ENCODE data around the gene IFITM1. TPM values are rescaled to one million over a fixed set of nuclear protein-coding genes. Genes with fewer than 3 reads are reported as not detected.
"Not testable (repeated sequence)": the region's sequence is repeated elsewhere in the genome, so short reads cannot be mapped to it uniquely, and the experiment has no call there.

The IFITM1 gene
- total RNA-seq, 1 donor from 2014 or later: 2.3 TPM

DNA sequence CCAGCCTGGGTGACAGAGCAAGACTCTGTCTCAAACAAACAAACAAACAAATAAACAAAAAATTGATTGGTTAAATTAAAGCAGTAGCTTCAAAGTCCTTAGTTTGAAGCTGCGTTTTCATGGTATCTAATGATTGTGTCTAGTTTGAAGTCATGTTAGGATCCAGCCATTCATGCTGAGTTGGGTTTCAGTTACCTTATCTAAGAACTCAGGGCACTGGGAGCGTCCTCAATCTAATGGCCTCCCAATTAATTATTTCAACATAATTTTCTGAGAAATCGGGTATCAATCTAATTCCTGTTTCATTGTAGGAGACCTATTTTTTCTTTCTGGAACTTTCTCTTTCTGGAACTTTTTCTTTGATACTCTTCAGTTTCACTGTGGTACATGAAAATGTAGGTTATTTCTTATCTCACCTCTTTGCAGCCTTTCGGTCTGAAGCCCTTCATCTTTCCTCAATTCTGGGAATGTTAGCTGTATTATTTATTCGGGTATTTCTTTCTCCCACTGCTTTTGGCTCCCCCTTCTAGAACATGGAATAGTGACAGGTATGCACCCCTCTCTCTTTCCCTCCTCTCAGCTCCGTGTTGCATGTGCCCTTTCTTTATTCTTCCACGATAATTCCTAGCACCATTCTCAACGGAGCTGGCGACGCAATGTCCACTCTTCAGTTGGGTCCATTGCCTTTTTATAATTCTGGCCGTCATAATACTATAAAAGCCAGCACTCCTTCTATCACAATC is 31.2 kb downstream of the IFITM1 start:
- TF ChIP-seq, protein P1, sequence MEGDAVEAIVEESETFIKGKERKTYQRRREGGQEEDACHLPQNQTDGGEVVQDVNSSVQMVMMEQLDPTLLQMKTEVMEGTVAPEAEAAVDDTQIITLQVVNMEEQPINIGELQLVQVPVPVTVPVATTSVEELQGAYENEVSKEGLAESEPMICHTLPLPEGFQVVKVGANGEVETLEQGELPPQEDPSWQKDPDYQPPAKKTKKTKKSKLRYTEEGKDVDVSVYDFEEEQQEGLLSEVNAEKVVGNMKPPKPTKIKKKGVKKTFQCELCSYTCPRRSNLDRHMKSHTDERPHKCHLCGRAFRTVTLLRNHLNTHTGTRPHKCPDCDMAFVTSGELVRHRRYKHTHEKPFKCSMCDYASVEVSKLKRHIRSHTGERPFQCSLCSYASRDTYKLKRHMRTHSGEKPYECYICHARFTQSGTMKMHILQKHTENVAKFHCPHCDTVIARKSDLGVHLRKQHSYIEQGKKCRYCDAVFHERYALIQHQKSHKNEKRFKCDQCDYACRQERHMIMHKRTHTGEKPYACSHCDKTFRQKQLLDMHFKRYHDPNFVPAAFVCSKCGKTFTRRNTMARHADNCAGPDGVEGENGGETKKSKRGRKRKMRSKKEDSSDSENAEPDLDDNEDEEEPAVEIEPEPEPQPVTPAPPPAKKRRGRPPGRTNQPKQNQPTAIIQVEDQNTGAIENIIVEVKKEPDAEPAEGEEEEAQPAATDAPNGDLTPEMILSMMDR (IDR thresholded peaks at IDR 0.05; ENCODE audit: unreplicated experiment): no peak
- Mint-ChIP-seq H3K4me1 (ENCODE audit: low read depth) (peaks cover 2% of the 10 kb centered on the region), H3K27ac (no peak overlapping the region), H3K4me3 (ENCODE audit: low read depth) (no peak overlapping the region), H3K27me3 (peaks cover 6% of the 10 kb centered on the region), H3K9me3 (ENCODE audit: low read depth) (no peaks in the 10 kb centered on the region), H3K36me3 (ENCODE audit: insufficient read depth) (no peaks in the 10 kb centered on the region)
- DNase-seq (ENCODE audit: low spot score, unreplicated experiment): no peak

DNA sequence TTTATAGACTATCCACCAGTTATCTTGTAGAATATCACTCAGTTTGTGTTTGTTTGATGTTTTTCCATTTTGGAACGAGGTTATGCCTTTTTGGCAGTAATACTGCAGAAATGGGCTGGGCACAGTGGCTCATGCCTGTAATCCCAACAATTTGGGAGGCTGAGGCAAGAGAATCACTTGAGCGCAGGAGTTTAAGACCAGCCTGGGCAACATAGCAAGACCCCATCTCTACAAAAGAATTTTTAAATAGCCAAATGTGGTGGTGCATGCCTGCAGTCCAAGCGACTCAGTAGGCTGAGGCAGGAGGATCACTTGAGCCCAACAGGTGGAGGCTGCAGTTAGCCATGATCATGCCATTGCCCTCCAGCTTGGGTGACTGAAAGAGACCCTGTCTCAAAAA is 32.7 kb downstream of the IFITM1 start:
- Mint-ChIP-seq H3K9me3 (ENCODE audit: low read depth) (no peaks in the 10 kb centered on the region), H3K4me3 (ENCODE audit: low read depth) (no peak overlapping the region), H3K27ac (peak overlapping the region; percentile 52), H3K4me1 (ENCODE audit: low read depth) (peaks cover 12% of the 10 kb centered on the region), H3K36me3 (ENCODE audit: insufficient read depth) (no peaks in the 10 kb centered on the region), H3K27me3 (peaks cover 5% of the 10 kb centered on the region)
- no peak for DNase-seq (ENCODE audit: low spot score, unreplicated experiment)
- TF ChIP-seq, protein P1 (IDR thresholded peaks at IDR 0.05; ENCODE audit: unreplicated experiment): no peak

GRCh38 chr11:349270-349954 is 35.6 kb downstream of the IFITM1 start:
- not testable (repeated sequence) for H3K4me3 Mint-ChIP-seq (ENCODE audit: low read depth); H3K27me3 Mint-ChIP-seq; H3K9me3 Mint-ChIP-seq (ENCODE audit: low read depth); H3K36me3 Mint-ChIP-seq (ENCODE audit: insufficient read depth); H3K27ac Mint-ChIP-seq; DNase-seq (ENCODE audit: low spot score, unreplicated experiment)
- peaks cover 26% of the 10 kb centered on the region for H3K4me1 Mint-ChIP-seq (ENCODE audit: low read depth)

DNA sequence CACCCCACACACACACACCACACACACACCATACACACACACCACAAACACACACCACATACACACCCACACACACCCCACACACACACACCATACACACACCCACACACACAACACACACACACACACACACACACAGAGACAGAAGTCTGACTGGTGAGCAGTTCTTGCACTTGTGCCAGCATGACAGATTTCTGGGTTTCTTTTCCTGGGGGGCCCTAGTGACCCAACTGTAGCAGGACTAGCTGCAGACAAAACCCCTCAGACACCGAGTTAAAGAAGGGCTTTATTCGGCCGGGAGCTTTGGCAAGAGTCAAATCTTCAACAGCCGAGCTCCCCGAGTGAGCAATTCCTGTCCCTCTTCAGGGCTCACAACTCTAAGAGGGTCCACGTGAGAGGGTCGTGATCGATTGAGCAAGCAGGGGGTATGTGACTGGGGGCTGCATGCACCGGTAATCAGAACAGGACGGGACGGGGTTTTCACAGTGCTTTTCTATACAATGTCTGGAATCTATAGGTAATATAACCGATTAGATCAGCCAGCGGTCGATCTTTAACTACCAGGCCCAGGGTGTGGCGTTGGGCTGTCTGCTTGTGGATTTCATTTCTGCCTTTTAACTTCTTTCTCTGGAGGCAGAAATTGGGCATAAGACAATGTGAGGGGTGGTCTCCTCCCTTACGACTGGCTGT is 36.3 kb downstream of the IFITM1 start:
- H3K27ac Mint-ChIP-seq; H3K9me3 Mint-ChIP-seq (ENCODE audit: low read depth); H3K4me3 Mint-ChIP-seq (ENCODE audit: low read depth); DNase-seq (ENCODE audit: low spot score, unreplicated experiment); H3K27me3 Mint-ChIP-seq; H3K36me3 Mint-ChIP-seq (ENCODE audit: insufficient read depth): not testable (repeated sequence)
- peaks cover 27% of the 10 kb centered on the region for H3K4me1 Mint-ChIP-seq (ENCODE audit: low read depth)

DNA sequence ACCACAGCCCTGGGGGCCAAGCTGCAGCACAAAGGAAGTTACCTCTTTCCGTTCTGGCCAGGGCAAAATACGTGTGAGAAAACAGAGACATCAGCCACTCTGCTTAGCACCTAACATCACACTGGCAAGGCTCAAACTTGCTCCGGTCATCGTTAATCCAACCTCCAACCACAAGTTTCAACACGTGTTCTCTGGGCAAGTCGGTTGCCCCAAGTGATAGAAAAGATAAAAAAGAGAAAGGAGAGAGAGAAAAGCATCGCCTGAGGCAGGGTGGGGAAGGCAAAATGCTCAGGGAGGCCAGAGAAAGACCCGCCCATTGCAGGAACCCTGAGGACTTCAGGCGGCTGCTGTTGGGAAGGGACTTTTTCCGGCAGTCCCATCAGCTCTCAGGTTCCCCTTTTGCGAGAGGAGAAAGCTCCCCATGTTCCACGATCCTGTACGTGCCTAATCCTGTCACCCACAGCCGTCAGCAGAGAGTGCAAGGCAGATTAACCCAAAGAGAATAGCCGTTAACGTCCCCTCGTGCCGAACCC is 36.9 kb downstream of the IFITM1 start:
- no peak overlapping the region for H3K4me3 Mint-ChIP-seq (ENCODE audit: low read depth)
- TF ChIP-seq, protein P1 (IDR thresholded peaks at IDR 0.05; ENCODE audit: unreplicated experiment): no peak
- H3K27ac Mint-ChIP-seq: peak overlapping the region; percentile 62
- H3K9me3 Mint-ChIP-seq (ENCODE audit: low read depth): no peaks in the 10 kb centered on the region
- H3K4me1 Mint-ChIP-seq (ENCODE audit: low read depth): peaks cover 27% of the 10 kb centered on the region
- no peaks in the 10 kb centered on the region for H3K36me3 Mint-ChIP-seq (ENCODE audit: insufficient read depth)
- no peaks in the 10 kb centered on the region for H3K27me3 Mint-ChIP-seq
- no peak for DNase-seq (ENCODE audit: low spot score, unreplicated experiment)

DNA sequence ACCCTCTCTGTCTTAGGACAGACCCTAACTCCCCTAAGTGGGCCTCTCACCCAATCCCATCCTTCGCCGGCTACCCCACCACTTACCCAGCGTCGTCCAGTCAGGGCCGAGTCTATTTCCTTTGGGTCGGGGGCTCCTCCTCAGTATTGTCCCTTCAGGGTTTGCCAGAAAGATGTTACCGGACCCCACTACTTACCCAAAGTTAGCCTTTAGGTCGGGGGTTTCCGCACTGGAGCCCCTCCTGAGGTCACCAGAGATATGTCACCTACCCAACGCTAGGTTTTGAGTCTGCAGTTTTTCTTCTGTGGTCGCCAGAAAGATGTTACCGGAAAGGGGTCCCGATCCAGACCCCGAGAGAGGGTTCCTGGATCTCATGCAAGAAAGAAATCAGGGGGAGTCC is 37.6 kb downstream of the IFITM1 start:
- no peaks in the 10 kb centered on the region for H3K27me3 Mint-ChIP-seq
- TF ChIP-seq, protein P1 (IDR thresholded peaks at IDR 0.05; ENCODE audit: unreplicated experiment): no peak
- DNase-seq (ENCODE audit: low spot score, unreplicated experiment): no peak
- H3K36me3 Mint-ChIP-seq (ENCODE audit: insufficient read depth): no peaks in the 10 kb centered on the region
- H3K4me3 Mint-ChIP-seq (ENCODE audit: low read depth): no peak overlapping the region
- H3K27ac Mint-ChIP-seq: no peak overlapping the region
- peaks cover 27% of the 10 kb centered on the region for H3K4me1 Mint-ChIP-seq (ENCODE audit: low read depth)
- no peaks in the 10 kb centered on the region for H3K9me3 Mint-ChIP-seq (ENCODE audit: low read depth)

Data from progenitor cell of endocrine pancreas (in vitro differentiated cells).